GM12878 (cell line): ENCODE data around the gene SH3BGRL3. TPM values are rescaled to one million over a fixed set of nuclear protein-coding genes. Genes with fewer than 3 reads are reported as not detected.

Source experiments
- ATAC-seq: fragments of 200-7000 bp; cut with Tn5 transposase; 3 replicates; pipeline ENCODE4 v1.9.1; 2020; ENCODE audit warnings: mild to moderate bottlenecking, moderate library complexity
- BruUV-seq: library from RNA; stranded (reverse); fragments of 400-500 nt; replicated peaks from 2 replicates; lab custom pipeline; 2021; lab: Mats Ljungman, UMichigan
- CTCF ChIA-PET: fragments of 300-600 bp; sonication (Branson Sonifier 250); formaldehyde crosslinking; extraction: SDS; loops from one replicate; lab custom pipeline; 2021; ENCODE audit warnings: inconsistent platforms; lab: Yijun Ruan, JAX
- POLR2A ChIA-PET: fragments of 350-600 bp; formaldehyde crosslinking; extraction: SDS; loops from one replicate; lab custom pipeline; 2021; ENCODE audit warnings: inconsistent platforms; lab: Charles Lee
- RAD21 ChIA-PET: fragments of 300-600 bp; sonication (Branson Sonifier 250); formaldehyde crosslinking; loops from one replicate; lab custom pipeline; 2023; ENCODE audit warnings: antibody characterized with exemption; ENCODE audit not compliant: unreplicated experiment; lab: Charles Lee
- SMC1A ChIA-PET: fragments of 300-600 bp; sonication (Branson Sonifier 250); formaldehyde crosslinking; loops from one replicate; lab custom pipeline; 2023; ENCODE audit not compliant: unreplicated experiment, uncharacterized antibody; lab: Charles Lee
- DNase-seq: peaks from one replicate; pipeline ENCODE4 v3.0.0-alpha.2; 2011; ENCODE audit warnings: low read depth, low spot score
- FAIRE-seq: peaks from 3 replicates; lab custom pipeline; 2011; peaks lifted over from hg19 to GRCh38; lab: Jason Lieb, UNC
- H2AFZ ChIP-seq: 2 replicates; pipeline ENCODE4 v1.6.0; 2011; ENCODE audit warnings: low read depth, low read length, control low read depth; ENCODE audit not compliant: control insufficient read depth
- H3K27ac ChIP-seq: 2 replicates; pipeline ENCODE4 v1.5.1; 2011; ENCODE audit warnings: control low read depth; ENCODE audit not compliant: control insufficient read depth, insufficient read depth
- H3K27me3 ChIP-seq, 2 experiments: replicated peaks in 1 of 2; 2 replicates each; pipeline versions ENCODE4 v1.6.0 to v1.6.1; 2011; ENCODE audit warnings: low read length in 1 of 2; ENCODE audit not compliant: control insufficient read depth in 2 of 2, insufficient read depth in 2 of 2
- H3K36me3 ChIP-seq, 2 experiments: 2 replicates each; pipeline ENCODE4 v1.5.1; 2011; ENCODE audit warnings: low read length in 1 of 2; ENCODE audit not compliant: control insufficient read depth in 2 of 2, insufficient read depth in 2 of 2
- H3K4me1 ChIP-seq: 2 replicates; pipeline ENCODE4 v1.6.1; 2011; ENCODE audit warnings: mild to moderate bottlenecking, low read length, moderate library complexity, mixed read lengths; ENCODE audit not compliant: control insufficient read depth, insufficient read depth
- H3K4me2 ChIP-seq: 2 replicates; pipeline ENCODE4 v1.6.0; 2011; ENCODE audit warnings: control low read depth; ENCODE audit not compliant: control insufficient read depth, insufficient read depth
- H3K4me3 ChIP-seq: fragments of 200-600 bp; sonication (generic); 2 replicates; pipeline ENCODE4 v1.5.1; 2016
- H3K79me2 ChIP-seq: 2 replicates; pipeline ENCODE4 v1.6.0; 2011; ENCODE audit warnings: low read length; ENCODE audit not compliant: control insufficient read depth, insufficient read depth
- H3K9ac ChIP-seq: 2 replicates; pipeline ENCODE4 v1.8.0; 2011; ENCODE audit warnings: low read length, control low read depth, mixed read lengths; ENCODE audit not compliant: control insufficient read depth, insufficient read depth
- H3K9me3 ChIP-seq: replicated peaks from 3 replicates; pipeline ENCODE4 v1.5.1; 2011; ENCODE audit warnings: mild to moderate bottlenecking, low read length; ENCODE audit not compliant: control insufficient read depth, insufficient read depth
- H4K20me1 ChIP-seq: 2 replicates; pipeline ENCODE4 v1.6.0; 2011; ENCODE audit not compliant: control insufficient read depth, insufficient read depth
- ASH2L ChIP-seq: fragments of 300-600, 200-600 bp; sonication (generic); IDR thresholded peaks from 2 replicates; pipeline ENCODE4 v1.6.1; 2017; ENCODE audit warnings: low read depth, mild to moderate bottlenecking, borderline replicate concordance
- HDGF ChIP-seq: fragments of 450-650 bp; IDR thresholded peaks from 2 replicates; pipeline ENCODE4 v1.6.1; 2016; ENCODE audit warnings: antibody characterized with exemption
- LARP7 ChIP-seq: fragments of 450-650 bp; IDR thresholded peaks from 2 replicates; pipeline ENCODE4 v1.6.1; 2017; ENCODE audit warnings: mild to moderate bottlenecking
- MTA3 ChIP-seq: IDR thresholded peaks from 2 replicates; pipeline ENCODE4 v1.6.1; 2012; ENCODE audit warnings: low read length, inconsistent platforms, borderline replicate concordance
- POLR2AphosphoS5 ChIP-seq: IDR thresholded peaks from 2 replicates; pipeline ENCODE4 v1.6.1; 2011; ENCODE audit warnings: mild to moderate bottlenecking, low read length, inconsistent platforms
- PRDM15 ChIP-seq: fragments of 450-650 bp; formaldehyde crosslinking; IDR thresholded peaks from 2 replicates; pipeline ENCODE4 v1.4.0; 2020; ENCODE audit warnings: mild to moderate bottlenecking, moderate library complexity
- RBBP5 ChIP-seq: fragments of 200-600 bp; sonication (generic); conservative IDR thresholded peaks from 2 replicates; pipeline ENCODE4 v1.6.1; 2016
- STAT3 ChIP-seq: IDR thresholded peaks from 2 replicates; pipeline ENCODE4 v1.6.1; 2011; ENCODE audit warnings: low read depth, low read length, improper control_type of control experiment
- TBL1XR1 ChIP-seq: IDR thresholded peaks from 2 replicates; pipeline ENCODE4 v1.6.1; 2012; ENCODE audit warnings: low read depth, low read length, improper control_type of control experiment
- YY1 ChIP-seq: IDR thresholded peaks from 2 replicates; pipeline ENCODE4 v1.6.1; 2011; ENCODE audit warnings: low read depth, mild to moderate bottlenecking, low read length
- WGBS: methylation state at CpG from one replicate; pipeline ENCODE4 v1.1.6; 2016; ENCODE audit warnings: low lambda C conversion rate; ENCODE audit not compliant: insufficient replicate concordance, insufficient coverage; ENCODE audit errors: missing lambda C conversion rate; 5-methylcytosine and 5-hydroxymethylcytosine counted together
- in situ Hi-C: fragments of 300-500 bp; cut with MboI; formaldehyde crosslinking; loops from 9 replicates; pipeline ENCODE4 v1.14.3; 2018; ENCODE audit warnings: mixed read lengths
- intact Hi-C: fragments of 100-400 bp; cut with micrococcal nuclease; formaldehyde crosslinking; loops from one replicate; pipeline ENCODE4 v1.14.2; 2022; ENCODE audit not compliant: unreplicated experiment
- polyA plus RNA-seq, 11 experiments: library from polyadenylated mRNA; depleted of rRNA in 4 of 11; unstranded in 6 of 11; stranded (reverse) in 5 of 11; fragments of >200 nt; fragmentation: Nextera tagmentation in 4 of 11; fragmentation: Illumina TruSeq in 1 of 11; extraction: Ambion mirVana in 4 of 11; extraction: Trizol in 1 of 11; gene quantifications; 1 replicate in 1 of 11; 2 replicates in 10 of 11; pipeline versions ENCODE4 v1.2.1 to v1.2.3, GENCODE V29; 2011 to 2016; ENCODE audit warnings: inconsistent platforms in 2 of 11, missing spikeins in 2 of 11, low read depth in 1 of 11
- total RNA-seq, 4 experiments: library from RNA; depleted of rRNA in 3 of 4; stranded (reverse); fragments of >200 nt in 3 of 4; fragmentation: Illumina TruSeq in 1 of 4; extraction: Trizol in 1 of 4; gene quantifications; 2 replicates each; pipeline versions ENCODE4 v1.2.1 to v1.2.3, GENCODE V29; 2013 to 2021
- TF ChIP-seq, protein P1 (sequence below): fragments of 450-650 bp; IDR thresholded peaks from 2 replicates; pipeline ENCODE4 v1.6.1; 2018; ENCODE audit warnings: mild to moderate bottlenecking, low read depth, moderate library complexity; ENCODE audit not compliant: partially characterized antibody
- TF ChIP-seq, protein P2 (sequence below): fragments of 450-650 bp; conservative IDR thresholded peaks from 2 replicates; pipeline ENCODE4 v1.6.1; 2017; ENCODE audit warnings: mild to moderate bottlenecking, moderate library complexity

SH3BGRL3 gene
- total and polyA plus RNA-seq, 10 of the 15 experiments (the other 5 are each of a cell fraction or from before 2014, with no cell fraction given): 39.7 to 390 (median 118) TPM

- Histone ChIP-seq H3K36me3 (no peaks in the 10 kb centered on the region), H3K4me3 (peak within 1 kb of the TSS; percentile 92), H3K27ac (peak within 1 kb of the TSS; percentile 94), H3K9me3 (no peaks in the 10 kb centered on the region), H3K4me2 (peak within 1 kb of the TSS; percentile 98), H2AFZ (peak within 1 kb of the TSS; percentile 94), H4K20me1 (no peaks in the 10 kb centered on the region), H3K4me1 (peaks cover 14% of the 10 kb centered on the region), H3K79me2 (peaks cover 4% of the 10 kb centered on the region), H3K27me3 (no peaks in the 10 kb centered on the region), H3K9ac (peak within 1 kb of the TSS; percentile 76)
- peak; percentile 96 for FAIRE-seq
- ChIA-PET POLR2A (interaction anchor here (0.7 to 5.6 kb wide), 7 partner anchors 10 to 122 kb away, joined by 3 to 58 read pairs (median 5); partner anchors contain the start of gene CD52), CTCF (interaction anchor here (0.6 to 4.8 kb wide), 6 partner anchors 11 to 137 kb away, joined by 3 to 34 read pairs (median 7); partner anchors contain the start of gene ZNF593), RAD21 (interaction anchor here (0.7 to 3.9 kb wide), 6 partner anchors 9 to 25 kb away, joined by 3 to 27 read pairs (median 14); partner anchors contain the start of gene CD52), SMC1A (interaction anchor here (0.6 to 3.0 kb wide), 7 partner anchors 10 to 103 kb away, joined by 3 to 40 read pairs (median 5); partner anchors contain the start of gene CD52)
- peak; percentile 87 for DNase-seq
- intact Hi-C loops (no loop called here), in situ Hi-C loops (no loop called here)
- TSS peak; percentile 96 for BruUV-seq
- WGBS: under 1% methylated on average over 47 of the region's 51 CpGs
- peak; percentile 100 for ATAC-seq
- TF ChIP-seq STAT3: no peak
- TF ChIP-seq POLR2AphosphoS5: peak; percentile 38; the same call in 1 of the 2 replicates
- TF ChIP-seq YY1: peak; percentile 99
- TF ChIP-seq, protein P1, sequence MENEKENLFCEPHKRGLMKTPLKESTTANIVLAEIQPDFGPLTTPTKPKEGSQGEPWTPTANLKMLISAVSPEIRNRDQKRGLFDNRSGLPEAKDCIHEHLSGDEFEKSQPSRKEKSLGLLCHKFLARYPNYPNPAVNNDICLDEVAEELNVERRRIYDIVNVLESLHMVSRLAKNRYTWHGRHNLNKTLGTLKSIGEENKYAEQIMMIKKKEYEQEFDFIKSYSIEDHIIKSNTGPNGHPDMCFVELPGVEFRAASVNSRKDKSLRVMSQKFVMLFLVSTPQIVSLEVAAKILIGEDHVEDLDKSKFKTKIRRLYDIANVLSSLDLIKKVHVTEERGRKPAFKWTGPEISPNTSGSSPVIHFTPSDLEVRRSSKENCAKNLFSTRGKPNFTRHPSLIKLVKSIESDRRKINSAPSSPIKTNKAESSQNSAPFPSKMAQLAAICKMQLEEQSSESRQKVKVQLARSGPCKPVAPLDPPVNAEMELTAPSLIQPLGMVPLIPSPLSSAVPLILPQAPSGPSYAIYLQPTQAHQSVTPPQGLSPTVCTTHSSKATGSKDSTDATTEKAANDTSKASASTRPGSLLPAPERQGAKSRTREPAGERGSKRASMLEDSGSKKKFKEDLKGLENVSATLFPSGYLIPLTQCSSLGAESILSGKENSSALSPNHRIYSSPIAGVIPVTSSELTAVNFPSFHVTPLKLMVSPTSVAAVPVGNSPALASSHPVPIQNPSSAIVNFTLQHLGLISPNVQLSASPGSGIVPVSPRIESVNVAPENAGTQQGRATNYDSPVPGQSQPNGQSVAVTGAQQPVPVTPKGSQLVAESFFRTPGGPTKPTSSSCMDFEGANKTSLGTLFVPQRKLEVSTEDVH: no peak
- no peak for TF ChIP-seq PRDM15 (CRISPR knock-in tag)
- TF ChIP-seq HDGF: no peak
- no peak for TF ChIP-seq RBBP5
- no peak for TF ChIP-seq MTA3
- TF ChIP-seq LARP7: peak; percentile 39
- TF ChIP-seq, protein P2, sequence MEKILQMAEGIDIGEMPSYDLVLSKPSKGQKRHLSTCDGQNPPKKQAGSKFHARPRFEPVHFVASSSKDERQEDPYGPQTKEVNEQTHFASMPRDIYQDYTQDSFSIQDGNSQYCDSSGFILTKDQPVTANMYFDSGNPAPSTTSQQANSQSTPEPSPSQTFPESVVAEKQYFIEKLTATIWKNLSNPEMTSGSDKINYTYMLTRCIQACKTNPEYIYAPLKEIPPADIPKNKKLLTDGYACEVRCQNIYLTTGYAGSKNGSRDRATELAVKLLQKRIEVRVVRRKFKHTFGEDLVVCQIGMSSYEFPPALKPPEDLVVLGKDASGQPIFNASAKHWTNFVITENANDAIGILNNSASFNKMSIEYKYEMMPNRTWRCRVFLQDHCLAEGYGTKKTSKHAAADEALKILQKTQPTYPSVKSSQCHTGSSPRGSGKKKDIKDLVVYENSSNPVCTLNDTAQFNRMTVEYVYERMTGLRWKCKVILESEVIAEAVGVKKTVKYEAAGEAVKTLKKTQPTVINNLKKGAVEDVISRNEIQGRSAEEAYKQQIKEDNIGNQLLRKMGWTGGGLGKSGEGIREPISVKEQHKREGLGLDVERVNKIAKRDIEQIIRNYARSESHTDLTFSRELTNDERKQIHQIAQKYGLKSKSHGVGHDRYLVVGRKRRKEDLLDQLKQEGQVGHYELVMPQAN: peak; percentile 98
- no peak for TF ChIP-seq TBL1XR1
- no peak for TF ChIP-seq ASH2L
These were observed 26.7 kb downstream of the SH3BGRL3 start, which contains the start of gene UBXN11 for GRCh38 chr1:26306290-26307229. UBXN11 (minus strand) TSS chr1:26306636; CDS start chr1:26302883, 3,753 bp downstream.
